NCI-H2081 treated with DMSO at 0.1 percent for 48 hours (cell line): Measurements from ENCODE around the gene CTIF.

Source experiments
- DNase-seq: peaks from one replicate; lab custom pipeline; 2025; lab: John Stamatoyannopoulos, UW

The CTIF gene

GRCh38 chr18:48790226-48790863, 251.5 kb downstream of the CTIF start:
- no peak for DNase-seq

GRCh38 chr18:48790869-48791635, 252.2 kb downstream of the CTIF start:
- DNase-seq = no peak

GRCh38 chr18:48791636-48792105, 252.8 kb downstream of the CTIF start:
- no peak for DNase-seq

GRCh38 chr18:48792141-48792540, 253.3 kb downstream of the CTIF start:
- no peak for DNase-seq

- no peak for DNase-seq
These were observed 254.0 kb downstream of the CTIF start for GRCh38 chr18:48792611-48793380.

- DNase-seq = no peak
These were observed 255.6 kb downstream of the CTIF start for GRCh38 chr18:48794251-48794970.

- no peak for DNase-seq
These were observed 256.9 kb downstream of the CTIF start for GRCh38 chr18:48795696-48796095.

GRCh38 chr18:48796491-48797205, 257.8 kb downstream of the CTIF start:
- DNase-seq = no peak

- no peak for DNase-seq
These were observed 259.0 kb downstream of the CTIF start for GRCh38 chr18:48797841-48798255.

GRCh38 chr18:48798334-48799245, 259.8 kb downstream of the CTIF start:
- DNase-seq = no peak

GRCh38 chr18:48799724-48800315, 261.0 kb downstream of the CTIF start:
- DNase-seq = no peak

GRCh38 chr18:48800466-48800865, 261.6 kb downstream of the CTIF start:
- DNase-seq = no peak

- no peak for DNase-seq
These were observed 262.3 kb downstream of the CTIF start for GRCh38 chr18:48800876-48801727.

GRCh38 chr18:48801728-48802542, 263.1 kb downstream of the CTIF start:
- no peak for DNase-seq

GRCh38 chr18:48802543-48803290, 263.9 kb downstream of the CTIF start:
- DNase-seq = no peak

- no peak for DNase-seq
These were observed 264.7 kb downstream of the CTIF start for GRCh38 chr18:48803518-48803917.
